Medulla oblongata (tissue), 1 donor: ENCODE data around the gene ICOS.

ENCODE experiments used
- DNase-seq: peaks from one replicate; pipeline ENCODE4 v3.0.0-alpha.2; 2015; ENCODE audit errors: extremely low spot score

The ICOS gene

GRCh38 chr2:203936535-203936934 is at the start of gene ICOS:
TSS of gene ICOS (plus strand) at chr2:203936763. CDS start at chr2:203936815, 52 bp downstream.
- no peak for DNase-seq

- DNase-seq = peak; percentile 86
Measured at GRCh38 chr2:203887677-203888076, 48.9 kb upstream of the ICOS start.

- DNase-seq = no peak
Measured at GRCh38 chr2:203889542-203889941, 47.0 kb upstream of the ICOS start.

GRCh38 chr2:203889944-203890343 is 46.6 kb upstream of the ICOS start:
- no peak for DNase-seq

GRCh38 chr2:203890733-203891132 is 45.8 kb upstream of the ICOS start:
- no peak for DNase-seq

GRCh38 chr2:203891474-203891873 is 45.1 kb upstream of the ICOS start:
- DNase-seq = peak; percentile 69

GRCh38 chr2:203892207-203892606 is 44.4 kb upstream of the ICOS start:
- DNase-seq = no peak

GRCh38 chr2:203893401-203893800 is 43.2 kb upstream of the ICOS start:
- DNase-seq = peak; percentile 82

GRCh38 chr2:203893840-203894239 is 42.7 kb upstream of the ICOS start:
- no peak for DNase-seq

- no peak for DNase-seq
Measured at GRCh38 chr2:203894262-203894661, 42.3 kb upstream of the ICOS start.

- peak; percentile 62 for DNase-seq
Measured at GRCh38 chr2:203897544-203897943, 39.0 kb upstream of the ICOS start.

- DNase-seq = no peak
Measured at GRCh38 chr2:203898657-203899056, 37.9 kb upstream of the ICOS start.

GRCh38 chr2:203900253-203900652 is 36.3 kb upstream of the ICOS start:
- DNase-seq = no peak

- no peak for DNase-seq
Measured at GRCh38 chr2:203904022-203904421, 32.5 kb upstream of the ICOS start.

- DNase-seq = no peak
Measured at GRCh38 chr2:203905656-203906055, 30.9 kb upstream of the ICOS start.

GRCh38 chr2:203908066-203908796 is 28.3 kb upstream of the ICOS start:
- peak; percentile 51 for DNase-seq

GRCh38 chr2:203908797-203909185 is 27.8 kb upstream of the ICOS start:
- no peak for DNase-seq

GRCh38 chr2:203909261-203909967 is 27.1 kb upstream of the ICOS start:
- peak; percentile 84 for DNase-seq

- peak; percentile 28 for DNase-seq
Measured at GRCh38 chr2:203909974-203910373, 26.6 kb upstream of the ICOS start.

GRCh38 chr2:203913947-203914346 is 22.6 kb upstream of the ICOS start:
- DNase-seq = no peak

GRCh38 chr2:203914546-203915182 is 21.9 kb upstream of the ICOS start:
- no peak for DNase-seq

GRCh38 chr2:203915256-203915655 is 21.3 kb upstream of the ICOS start:
- DNase-seq = no peak

- no peak for DNase-seq
Measured at GRCh38 chr2:203916756-203917155, 19.8 kb upstream of the ICOS start.
